HEK293 (cell line): ENCODE measurements around the gene TAS2R19.
"Not testable (repeated sequence)": the region's sequence is repeated elsewhere in the genome, so short reads cannot be mapped to it uniquely, and the experiment has no call there.

ENCODE experiments used
- CTCF ChIA-PET: fragments of 350-600 bp; formaldehyde crosslinking; extraction: SDS; loops from one replicate; lab custom pipeline; 2021; ENCODE audit warnings: antibody characterized with exemption; lab: Yijun Ruan, JAX
- POLR2A ChIA-PET: fragments of 300-600 bp; formaldehyde crosslinking; extraction: SDS; loops from one replicate; lab custom pipeline; 2020; ENCODE audit warnings: antibody characterized with exemption, inconsistent platforms; lab: Yijun Ruan, JAX
- H3K27ac ChIP-seq: fragments of 200-500 bp; sonication (Bioruptor generic); 2 replicates; pipeline ENCODE4 v1.5.1; 2014; ENCODE audit warnings: low read depth, low read length, control low read depth, inconsistent platforms; ENCODE audit errors: extremely low read depth
- H3K36me3 ChIP-seq, 2 experiments: fragments of 200-500 bp in 1 of 2; sonication (Bioruptor generic) in 1 of 2; 1 replicate in 1 of 2; 2 replicates in 1 of 2; pipeline ENCODE4 v1.5.1; 2014 to 2017; ENCODE audit warnings: inconsistent platforms in 2 of 2, low read length in 2 of 2; ENCODE audit not compliant: control insufficient read depth in 2 of 2, insufficient read depth in 1 of 2
- H3K4me1 ChIP-seq: fragments of 200-500 bp; sonication (Bioruptor generic); 2 replicates; pipeline ENCODE4 v1.5.1; 2014; ENCODE audit warnings: mild to moderate bottlenecking, low read length, inconsistent platforms; ENCODE audit not compliant: control insufficient read depth, insufficient read depth
- H3K4me3 ChIP-seq: 2 replicates; pipeline ENCODE4 v1.5.1; 2011; ENCODE audit warnings: low read depth, mild to moderate bottlenecking, control low read depth, low read length, moderate library complexity
- H3K9me3 ChIP-seq: fragments of 200-500 bp; sonication (Bioruptor generic); 2 replicates; pipeline ENCODE4 v1.5.1; 2014; ENCODE audit warnings: low read depth, low read length, inconsistent platforms; ENCODE audit not compliant: control insufficient read depth, insufficient read depth
- BCL6B ChIP-seq: fragments of 450-650 bp; formaldehyde crosslinking; IDR thresholded peaks from 2 replicates; pipeline ENCODE4 v1.5.1; 2017; ENCODE audit warnings: missing biosample characterization, missing genetic modification characterization
- GFI1B ChIP-seq: fragments of 450-650 bp; formaldehyde crosslinking; IDR thresholded peaks from 2 replicates; pipeline ENCODE4 v1.5.1; 2016; ENCODE audit warnings: missing biosample characterization, missing genetic modification characterization
- GLI2 ChIP-seq: fragments of 450-650 bp; formaldehyde crosslinking; IDR thresholded peaks from 2 replicates; pipeline ENCODE4; 2017; ENCODE audit warnings: missing biosample characterization, missing genetic modification characterization, low read depth, borderline replicate concordance
- SCRT2 ChIP-seq: fragments of 450-650 bp; formaldehyde crosslinking; IDR thresholded peaks from 2 replicates; pipeline ENCODE4 v1.5.1; 2016; ENCODE audit warnings: missing biosample characterization, missing genetic modification characterization
- ZBTB20 ChIP-seq: fragments of 450-650 bp; formaldehyde crosslinking; IDR thresholded peaks from 2 replicates; pipeline ENCODE4 v1.5.1; 2016; ENCODE audit warnings: missing biosample characterization, missing genetic modification characterization
- ZFP41 ChIP-seq: fragments of 450-650 bp; formaldehyde crosslinking; IDR thresholded peaks from 2 replicates; pipeline ENCODE4 v1.5.1; 2016; ENCODE audit warnings: missing biosample characterization, missing genetic modification characterization, borderline replicate concordance
- ZNF146 ChIP-seq: fragments of 450-650 bp; formaldehyde crosslinking; IDR thresholded peaks from 2 replicates; pipeline ENCODE4 v1.5.1; 2016; ENCODE audit warnings: missing biosample characterization, missing genetic modification characterization
- ZNF155 ChIP-seq: fragments of 450-650 bp; formaldehyde crosslinking; IDR thresholded peaks from 2 replicates; pipeline ENCODE4 v1.5.1; 2016; ENCODE audit warnings: missing biosample characterization, missing genetic modification characterization
- ZNF175 ChIP-seq: fragments of 450-650 bp; formaldehyde crosslinking; IDR thresholded peaks from 2 replicates; pipeline ENCODE4 v1.5.1; 2016; ENCODE audit warnings: missing biosample characterization, missing genetic modification characterization
- ZNF202 ChIP-seq: fragments of 450-650 bp; formaldehyde crosslinking; IDR thresholded peaks from 2 replicates; pipeline ENCODE4 v1.5.1; 2016; ENCODE audit warnings: missing biosample characterization, missing genetic modification characterization, borderline replicate concordance
- ZNF23 ChIP-seq: fragments of 450-650 bp; formaldehyde crosslinking; IDR thresholded peaks from 2 replicates; pipeline ENCODE4 v1.5.1; 2016; ENCODE audit warnings: missing biosample characterization, missing genetic modification characterization, borderline replicate concordance
- ZNF280D ChIP-seq: fragments of 450-650 bp; formaldehyde crosslinking; IDR thresholded peaks from 2 replicates; pipeline ENCODE4 v1.5.1; 2016; ENCODE audit warnings: missing biosample characterization, missing genetic modification characterization
- ZNF366 ChIP-seq: fragments of 450-650 bp; formaldehyde crosslinking; conservative IDR thresholded peaks from 2 replicates; pipeline ENCODE4 v1.5.1; 2016; ENCODE audit warnings: missing biosample characterization, missing genetic modification characterization
- ZNF426 ChIP-seq: fragments of 450-650 bp; formaldehyde crosslinking; IDR thresholded peaks from 2 replicates; pipeline ENCODE4 v1.5.1; 2017; ENCODE audit warnings: missing biosample characterization, missing genetic modification characterization, mild to moderate bottlenecking, inconsistent platforms, moderate library complexity
- ZNF473 ChIP-seq: fragments of 450-650 bp; formaldehyde crosslinking; IDR thresholded peaks from 2 replicates; pipeline ENCODE4 v1.5.1; 2017; ENCODE audit warnings: missing biosample characterization, missing genetic modification characterization
- ZNF48 ChIP-seq: fragments of 450-650 bp; formaldehyde crosslinking; IDR thresholded peaks from 2 replicates; pipeline ENCODE4 v1.5.1; 2016; ENCODE audit warnings: missing biosample characterization, missing genetic modification characterization
- ZNF596 ChIP-seq: fragments of 450-650 bp; IDR thresholded peaks from 2 replicates; pipeline ENCODE4 v1.5.0; 2018; ENCODE audit warnings: missing biosample characterization, mild to moderate bottlenecking, missing genetic modification characterization, moderate library complexity
- ZNF621 ChIP-seq: fragments of 450-650 bp; formaldehyde crosslinking; IDR thresholded peaks from 2 replicates; pipeline ENCODE4 v1.5.1; 2017; ENCODE audit warnings: missing biosample characterization, missing genetic modification characterization
- ZNF629 ChIP-seq: fragments of 450-650 bp; formaldehyde crosslinking; IDR thresholded peaks from 2 replicates; pipeline ENCODE4 v1.5.1; 2017; ENCODE audit warnings: missing biosample characterization, missing genetic modification characterization
- ZNF660 ChIP-seq: fragments of 450-650 bp; IDR thresholded peaks from 2 replicates; pipeline ENCODE4 v1.5.1; 2018; ENCODE audit warnings: missing biosample characterization, mild to moderate bottlenecking, missing genetic modification characterization
- ZNF701 ChIP-seq: fragments of 450-650 bp; formaldehyde crosslinking; IDR thresholded peaks from 2 replicates; pipeline ENCODE4 v1.5.1; 2016; ENCODE audit warnings: missing biosample characterization, missing genetic modification characterization
- ZNF747 ChIP-seq: fragments of 450-650 bp; formaldehyde crosslinking; IDR thresholded peaks from 2 replicates; pipeline ENCODE4 v1.5.1; 2016; ENCODE audit warnings: missing biosample characterization, missing genetic modification characterization
- ZNF76 ChIP-seq: fragments of 450-650 bp; formaldehyde crosslinking; IDR thresholded peaks from 2 replicates; pipeline ENCODE4; 2016; ENCODE audit warnings: low read depth, missing biosample characterization, missing genetic modification characterization, borderline replicate concordance
- TF ChIP-seq, protein P1 (sequence below): fragments of 450-650 bp; formaldehyde crosslinking; IDR thresholded peaks from 2 replicates; pipeline ENCODE4 v1.5.1; 2016; ENCODE audit warnings: missing biosample characterization, missing genetic modification characterization, low read depth

Gene TAS2R19

GRCh38 chr12:11069854-11070365, 47.5 kb upstream of the TAS2R19 start:
- CTCF ChIA-PET = no interaction called here

GRCh38 chr12:11067514-11067913, 45.1 kb upstream of the TAS2R19 start:
- ChIA-PET POLR2A (no interaction called here), CTCF (interaction anchor here (1.2 kb wide), 1 partner anchor 132 kb away, joined by 3 read pairs; no protein-coding TSS in a partner anchor)
- Histone ChIP-seq H3K4me1 (no peaks in the 10 kb centered on the region), H3K9me3 (no peaks in the 10 kb centered on the region), H3K4me3 (no peak overlapping the region), H3K27ac (no peak overlapping the region), H3K36me3 (no peaks in the 10 kb centered on the region; a peak in 1 of 3 replicates)
- TF ChIP-seq ZNF146 (tag by site-specific recombination) = no peak
- TF ChIP-seq ZNF596 (tag by site-specific recombination) = no peak
- no peak for TF ChIP-seq ZBTB20
- no peak for TF ChIP-seq ZNF155 (tag by site-specific recombination)
- TF ChIP-seq, all 188 proteins: peak for 0

More at GRCh38 chr12:11069854-11070365, 47.5 kb upstream of the TAS2R19 start:
- TF ChIP-seq ZNF660 (tag by site-specific recombination) = no peak
- no peak for TF ChIP-seq GFI1B (tag by site-specific recombination)
- TF ChIP-seq ZNF280D = no peak
- TF ChIP-seq BCL6B (tag by site-specific recombination) = no peak
- no peak for TF ChIP-seq ZNF473 (tag by site-specific recombination)
- no peak for TF ChIP-seq GLI2 (tag by site-specific recombination)
- TF ChIP-seq ZNF175 (tag by site-specific recombination) = no peak
- TF ChIP-seq ZNF426 (tag by site-specific recombination) = no peak
- TF ChIP-seq, all 188 proteins: peak for 0
- no peaks in the 10 kb centered on the region for H3K4me1 ChIP-seq
- no peak overlapping the region for H3K27ac ChIP-seq
- H3K36me3 ChIP-seq = no peaks in the 10 kb centered on the region; a peak in 1 of 3 replicates
- no peak overlapping the region for H3K4me3 ChIP-seq
- POLR2A ChIA-PET = no interaction called here
- H3K9me3 ChIP-seq = no peaks in the 10 kb centered on the region

GRCh38 chr12:11062194-11062593, 39.8 kb upstream of the TAS2R19 start, which contains the start of gene TAS2R46:
TAS2R46 (minus strand) TSS chr12:11062294; CDS start chr12:11062294, 0 bp downstream.
- not testable (repeated sequence) for H3K4me1 ChIP-seq

DNA sequence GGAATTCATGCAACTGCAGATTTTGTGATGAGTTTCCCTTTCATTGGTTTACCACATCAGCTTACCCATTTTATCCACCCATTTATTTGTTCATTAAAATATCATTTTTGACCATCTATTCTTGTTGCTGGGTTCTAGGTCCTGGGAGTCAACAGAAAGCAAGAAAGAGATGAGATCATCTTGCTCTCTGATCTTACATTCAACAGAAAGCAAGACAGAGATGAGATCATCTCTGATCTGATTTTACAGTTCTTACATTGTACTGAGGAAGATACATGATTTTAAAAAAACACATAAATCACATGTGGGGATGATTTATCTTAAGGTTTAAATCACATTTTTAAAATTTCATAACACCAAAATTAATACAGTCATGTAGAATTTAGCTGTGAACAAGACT, 37.4 kb upstream of the TAS2R19 start:
- no peaks in the 10 kb centered on the region for H3K36me3 ChIP-seq
- H3K9me3 ChIP-seq = no peaks in the 10 kb centered on the region
- ChIA-PET CTCF (no interaction called here), POLR2A (no interaction called here)
- no peak overlapping the region for H3K4me3 ChIP-seq
- no peak overlapping the region for H3K27ac ChIP-seq
- no peaks in the 10 kb centered on the region for H3K4me1 ChIP-seq
- TF ChIP-seq ZNF202 (no peak), ZNF621 (tag by site-specific recombination) (no peak), ZNF48 (tag by site-specific recombination) (no peak), ZNF366 (tag by site-specific recombination) (0 out of 2 replicates have a peak, but pooled peaks have one; percentile 17), ZNF23 (no peak), ZNF747 (tag by site-specific recombination) (no peak), ZNF629 (tag by site-specific recombination) (0 out of 2 replicates have a peak, but pooled peaks have one; percentile 13), ZNF76 (tag by site-specific recombination) (no peak), ZFP41 (tag by site-specific recombination) (no peak), ZNF701 (tag by site-specific recombination) (no peak), SCRT2 (tag by site-specific recombination) (peak; percentile 64; the same call in 1 of the 2 replicates)
- TF ChIP-seq, protein P1, sequence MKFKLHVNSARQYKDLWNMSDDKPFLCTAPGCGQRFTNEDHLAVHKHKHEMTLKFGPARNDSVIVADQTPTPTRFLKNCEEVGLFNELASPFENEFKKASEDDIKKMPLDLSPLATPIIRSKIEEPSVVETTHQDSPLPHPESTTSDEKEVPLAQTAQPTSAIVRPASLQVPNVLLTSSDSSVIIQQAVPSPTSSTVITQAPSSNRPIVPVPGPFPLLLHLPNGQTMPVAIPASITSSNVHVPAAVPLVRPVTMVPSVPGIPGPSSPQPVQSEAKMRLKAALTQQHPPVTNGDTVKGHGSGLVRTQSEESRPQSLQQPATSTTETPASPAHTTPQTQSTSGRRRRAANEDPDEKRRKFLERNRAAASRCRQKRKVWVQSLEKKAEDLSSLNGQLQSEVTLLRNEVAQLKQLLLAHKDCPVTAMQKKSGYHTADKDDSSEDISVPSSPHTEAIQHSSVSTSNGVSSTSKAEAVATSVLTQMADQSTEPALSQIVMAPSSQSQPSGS (tag by site-specific recombination) = peak; percentile 48; the same call in 1 of the 2 replicates

More at GRCh38 chr12:11062194-11062593, 39.8 kb upstream of the TAS2R19 start, which contains the start of gene TAS2R46:
- H3K36me3 ChIP-seq, H3K27ac ChIP-seq, H3K4me3 ChIP-seq, CTCF ChIA-PET, H3K9me3 ChIP-seq, POLR2A ChIA-PET: not testable (repeated sequence)
